ENCODE results near the gene SGK1. TPM values are rescaled to one million over a fixed set of nuclear protein-coding genes. Genes with fewer than 3 reads are reported as not detected.

Gene SGK1
- total RNA-seq, 2 donors from 2014 or later, result 151 to 155 TPM

GRCh38 chr6:134172706-134173365, 145.1 kb downstream of the SGK1 start:
- Histone ChIP-seq H3K27me3 (no peaks in the 10 kb centered on the region), H3K9me3 (no peaks in the 10 kb centered on the region), H3K36me3 (peaks cover 50% of the 10 kb centered on the region), H3K4me1 (peaks cover 0 to 31% of the 10 kb centered on the region in 2 donors), H3K27ac (peak overlapping the region in 1 of 2 donors; percentile 94), H3K4me3 (peak overlapping the region; percentile 55 to 76)
- no peak for TF ChIP-seq CTCF (IDR thresholded peaks at IDR 0.05)
- no peak for DNase-seq (ENCODE audit: low spot score)

GRCh38 chr6:134172020-134172705, 145.7 kb downstream of the SGK1 start:
- Histone ChIP-seq H3K4me3 (peak overlapping the region; percentile 55 to 76), H3K4me1 (peaks cover 0 to 25% of the 10 kb centered on the region in 2 donors)

GRCh38 chr6:134171517-134171916, 146.4 kb downstream of the SGK1 start:
- no peak for TF ChIP-seq CTCF (IDR thresholded peaks at IDR 0.05)
- DNase-seq (ENCODE audit: low spot score), result no peak
- H3K4me1 ChIP-seq, result peaks cover 0 to 22% of the 10 kb centered on the region in 2 donors
- peak overlapping the region; percentile 55 to 76 for H3K4me3 ChIP-seq
- H3K9me3 ChIP-seq, result no peaks in the 10 kb centered on the region
- peaks cover 51% of the 10 kb centered on the region for H3K36me3 ChIP-seq
- no peaks in the 10 kb centered on the region for H3K27me3 ChIP-seq
- H3K27ac ChIP-seq, result peak overlapping the region in 1 of 2 donors; percentile 55

More at GRCh38 chr6:134172020-134172705, 145.7 kb downstream of the SGK1 start:
- peak overlapping the region in 1 of 2 donors; percentile 94 for H3K27ac ChIP-seq
- H3K9me3 ChIP-seq, result no peaks in the 10 kb centered on the region
- no peak for DNase-seq (ENCODE audit: low spot score)
- peaks cover 51% of the 10 kb centered on the region for H3K36me3 ChIP-seq
- no peaks in the 10 kb centered on the region for H3K27me3 ChIP-seq
- no peak for TF ChIP-seq CTCF (IDR thresholded peaks at IDR 0.05)

GRCh38 chr6:134170844-134171243, 147.1 kb downstream of the SGK1 start:
- peak overlapping the region; percentile 16 to 76 for H3K4me3 ChIP-seq
- peaks cover 0 to 16% of the 10 kb centered on the region in 2 donors for H3K4me1 ChIP-seq
- peak overlapping the region in 1 of 2 donors; percentile 55 for H3K27ac ChIP-seq

GRCh38 chr6:134169871-134170486, 147.9 kb downstream of the SGK1 start:
- Histone ChIP-seq H3K9me3 (no peaks in the 10 kb centered on the region), H3K4me3 (peak overlapping the region; percentile 16 to 76), H3K4me1 (peaks cover 0 to 16% of the 10 kb centered on the region in 2 donors), H3K27ac (peak overlapping the region in 1 of 2 donors; percentile 55), H3K36me3 (peaks cover 51% of the 10 kb centered on the region), H3K27me3 (no peaks in the 10 kb centered on the region)
- no peak for DNase-seq (ENCODE audit: low spot score)
- no peak for TF ChIP-seq CTCF (IDR thresholded peaks at IDR 0.05)

More at GRCh38 chr6:134170844-134171243, 147.1 kb downstream of the SGK1 start:
- Histone ChIP-seq H3K36me3 (peaks cover 51% of the 10 kb centered on the region), H3K9me3 (no peaks in the 10 kb centered on the region), H3K27me3 (no peaks in the 10 kb centered on the region)
- TF ChIP-seq CTCF (IDR thresholded peaks at IDR 0.05), result no peak
- DNase-seq (ENCODE audit: low spot score), result no peak

Measured in right atrium auricular region (tissue), 2 donors.